H1 (cell line): ENCODE measurements around the gene CACNA1F. TPM values are rescaled to one million over a fixed set of nuclear protein-coding genes. Genes with fewer than 3 reads are reported as not detected.

Source experiments
- CTCF ChIA-PET: fragments of 300-600 bp; sonication (Branson Sonifier 250); formaldehyde crosslinking; loops from one replicate; lab custom pipeline; 2021; ENCODE audit not compliant: partially characterized antibody; lab: Charles Lee
- POLR2A ChIA-PET: fragments of 300-600 bp; sonication (Branson Sonifier 250); formaldehyde crosslinking; loops from one replicate; lab custom pipeline; 2021; ENCODE audit warnings: inconsistent platforms; ENCODE audit not compliant: partially characterized antibody; lab: Charles Lee
- DNase-seq, 2 experiments: peaks; one replicate each; pipeline versions ENCODE4 v3.0.0 to v3.0.0-alpha.2; 2010 to 2022; ENCODE audit warnings: low spot score in 2 of 2, low read depth in 1 of 2, mixed read lengths in 1 of 2
- FAIRE-seq: peaks from 2 replicates; lab custom pipeline; 2011; peaks lifted over from hg19 to GRCh38; lab: Jason Lieb, UNC
- H2AFZ ChIP-seq: 2 replicates; pipeline ENCODE4 v1.8.1; 2012; ENCODE audit warnings: low read length, inconsistent platforms
- H2AK5ac ChIP-seq: 2 replicates; pipeline ENCODE4 v1.6.1; 2013; ENCODE audit warnings: low read depth, low read length
- H2BK120ac ChIP-seq: replicated peaks from 2 replicates; pipeline ENCODE3; 2013; ENCODE audit warnings: low read depth, low read length, inconsistent platforms
- H2BK12ac ChIP-seq: 2 replicates; pipeline ENCODE4 v1.6.1; 2013; ENCODE audit warnings: low read depth, low read length
- H2BK15ac ChIP-seq: 2 replicates; pipeline ENCODE4 v1.6.1; 2013; ENCODE audit warnings: low read length
- H2BK20ac ChIP-seq: 2 replicates; pipeline ENCODE4 v1.6.1; 2013; ENCODE audit warnings: low read length
- H2BK5ac ChIP-seq: 2 replicates; pipeline ENCODE4 v1.6.1; 2013; ENCODE audit warnings: low read depth, low read length
- H3K14ac ChIP-seq: 2 replicates; pipeline ENCODE4 v1.6.1; 2013; ENCODE audit warnings: inconsistent platforms; ENCODE audit not compliant: insufficient read length
- H3K18ac ChIP-seq: 2 replicates; pipeline ENCODE4 v1.6.1; 2013; ENCODE audit warnings: low read length; ENCODE audit errors: extremely low read depth
- H3K23ac ChIP-seq: 2 replicates; pipeline ENCODE4 v1.6.1; 2013; ENCODE audit warnings: inconsistent platforms; ENCODE audit not compliant: insufficient read length
- H3K23me2 ChIP-seq: 2 replicates; pipeline ENCODE4 v1.6.1; 2013; ENCODE audit warnings: low read depth, low read length
- H3K27ac ChIP-seq: 2 replicates; pipeline ENCODE4 v1.6.1; 2011; ENCODE audit warnings: low read depth, low read length, inconsistent platforms
- H3K27me3 ChIP-seq, 4 experiments: replicated peaks in 1 of 4; 1 replicate in 1 of 4; 2 replicates in 3 of 4; pipeline versions ENCODE4 v1.6.1 to v1.8.1; 2011 to 2013; ENCODE audit warnings: low read length in 3 of 4, mild to moderate bottlenecking in 3 of 4, inconsistent platforms in 2 of 4, mixed read lengths in 2 of 4, moderate library complexity in 1 of 4; ENCODE audit not compliant: control insufficient read depth in 3 of 4, insufficient read depth in 3 of 4; ENCODE audit errors: extremely low read depth in 1 of 4
- H3K36me3 ChIP-seq, 4 experiments: 2 replicates each; pipeline versions ENCODE4 v1.6.1 to v1.8.1; 2011 to 2013; ENCODE audit warnings: mild to moderate bottlenecking in 4 of 4, low read length in 3 of 4, moderate library complexity in 2 of 4, control low read depth in 1 of 4, inconsistent platforms in 1 of 4; ENCODE audit not compliant: insufficient read depth in 4 of 4, control insufficient read depth in 2 of 4
- H3K4ac ChIP-seq: replicated peaks from 2 replicates; pipeline ENCODE3; 2013; ENCODE audit warnings: low read length, low read depth, mixed read lengths, inconsistent platforms; ENCODE audit not compliant: insufficient read length
- H3K4me1 ChIP-seq, 4 experiments: replicated peaks in 1 of 4; 1 replicate in 1 of 4; 2 replicates in 3 of 4; pipeline versions ENCODE4 v1.6.1 to v1.8.1; 2011 to 2013; ENCODE audit warnings: low read length in 3 of 4, inconsistent platforms in 2 of 4, mixed read lengths in 1 of 4; ENCODE audit not compliant: insufficient read depth in 4 of 4, control insufficient read depth in 3 of 4
- H3K4me2 ChIP-seq, 2 experiments: 2 replicates each; pipeline versions ENCODE4 v1.6.1 to v1.8.1; 2011 to 2013; ENCODE audit warnings: low read depth in 2 of 2, low read length in 2 of 2, control low read depth in 1 of 2, inconsistent platforms in 1 of 2, mild to moderate bottlenecking in 1 of 2; ENCODE audit not compliant: insufficient read depth in 1 of 2
- H3K4me3 ChIP-seq, 4 experiments: fragments of 200-600, 300-600 bp in 1 of 4; sonication (generic), shearing (Covaris generic), sonication (Bioruptor Twin) in 1 of 4; 2 replicates each; pipeline versions ENCODE4 v1.5.1 to v1.8.1; 2011 to 2016; ENCODE audit warnings: low read length in 4 of 4, low read depth in 3 of 4, control low read depth in 2 of 4, inconsistent platforms in 2 of 4, mild to moderate bottlenecking in 2 of 4, mixed read lengths in 1 of 4, moderate library complexity in 1 of 4; ENCODE audit not compliant: insufficient read depth in 2 of 4; ENCODE audit errors: extremely low read depth in 1 of 4
- H3K56ac ChIP-seq: replicated peaks from 2 replicates; pipeline ENCODE3; 2013; ENCODE audit warnings: low read depth, mild to moderate bottlenecking, mixed read lengths, low read length, inconsistent platforms; ENCODE audit not compliant: insufficient read length
- H3K79me1 ChIP-seq: 2 replicates; pipeline ENCODE4 v1.6.1; 2013; ENCODE audit warnings: low read depth, low read length, control low read depth
- H3K79me2 ChIP-seq, 2 experiments: 2 replicates each; pipeline versions ENCODE4 v1.6.1 to v1.8.1; 2012 to 2013; ENCODE audit warnings: low read length in 2 of 2, mild to moderate bottlenecking in 2 of 2, inconsistent platforms in 1 of 2; ENCODE audit not compliant: insufficient read depth in 2 of 2, control insufficient read depth in 1 of 2
- H3K9ac ChIP-seq, 4 experiments: replicated peaks in 1 of 4; 1 replicate in 1 of 4; 2 replicates in 3 of 4; pipeline versions ENCODE4 v1.6.1 to v1.8.1; 2011 to 2013; ENCODE audit warnings: low read depth in 3 of 4, low read length in 3 of 4, control low read depth in 2 of 4, mild to moderate bottlenecking in 2 of 4, moderate library complexity in 2 of 4, inconsistent platforms in 1 of 4; ENCODE audit errors: extremely low read depth in 1 of 4
- H3K9me3 ChIP-seq, 2 experiments: 2 replicates each; pipeline versions ENCODE4 v1.6.1 to v1.8.1; 2012 to 2013; ENCODE audit warnings: mild to moderate bottlenecking in 2 of 2, moderate library complexity in 2 of 2, control low read depth in 1 of 2, inconsistent platforms in 1 of 2, low read depth in 1 of 2, low read length in 1 of 2, mixed read lengths in 1 of 2; ENCODE audit not compliant: insufficient read depth in 2 of 2
- H4K20me1 ChIP-seq, 2 experiments: replicated peaks in 1 of 2; 2 replicates each; pipeline versions ENCODE3 to v1.8.1; 2011 to 2013; ENCODE audit warnings: inconsistent platforms in 2 of 2, low read length in 2 of 2, mild to moderate bottlenecking in 1 of 2; ENCODE audit not compliant: insufficient read depth in 2 of 2, control insufficient read depth in 1 of 2
- H4K5ac ChIP-seq: 2 replicates; pipeline ENCODE4 v1.6.1; 2013; ENCODE audit warnings: low read length, low read depth, mixed read lengths, inconsistent platforms; ENCODE audit not compliant: insufficient read length
- H4K8ac ChIP-seq: 2 replicates; pipeline ENCODE4 v1.8.0; 2013; ENCODE audit warnings: mild to moderate bottlenecking, moderate library complexity, low read length, inconsistent platforms; ENCODE audit not compliant: insufficient read depth; ENCODE audit errors: extremely low read depth
- H4K91ac ChIP-seq: replicated peaks from 2 replicates; pipeline ENCODE3; 2013; ENCODE audit warnings: low read length, mixed read lengths, inconsistent platforms; ENCODE audit not compliant: insufficient read length
- GABPA ChIP-seq: IDR thresholded peaks from 2 replicates; pipeline ENCODE4 v1.6.1; 2011; ENCODE audit warnings: mild to moderate bottlenecking, low read length, moderate library complexity, borderline replicate concordance; ENCODE audit not compliant: insufficient read depth
- WGBS, 2 experiments: shearing (Covaris generic) in 1 of 2; methylation state at CpG; one replicate each; pipeline versions ENCODE4 v1.1.6 to v1.1.7; 2013 to 2015; ENCODE audit warnings: low lambda C conversion rate in 2 of 2, mixed read lengths in 2 of 2, inconsistent platforms in 1 of 2, low coverage in 1 of 2, missing lambda C conversion rate in 1 of 2; ENCODE audit not compliant: insufficient replicate concordance in 2 of 2, insufficient coverage in 1 of 2, insufficient read length in 1 of 2; ENCODE audit errors: extremely low coverage in 1 of 2, missing lambda C conversion rate in 1 of 2; 5-methylcytosine and 5-hydroxymethylcytosine counted together
- polyA plus RNA-seq, 7 experiments: library from polyadenylated mRNA; depleted of rRNA in 3 of 7; stranded (reverse) in 5 of 7; unstranded in 2 of 7; fragments of >200 nt in 5 of 7; fragments of 200-250 nt in 2 of 7; gene quantifications; 1 replicate in 5 of 7; 2 replicates in 1 of 7; 4 replicates in 1 of 7; pipeline versions ENCODE4 v1.2.1 to v1.2.3, GENCODE V29; 2011 to 2013; ENCODE audit warnings: missing spikeins in 2 of 7, mixed read lengths in 2 of 7
- total RNA-seq: library from RNA; stranded (reverse); fragmentation: NEBNext Ultra II Directional; extraction: Animal tissue kit (Norgen Biotek cat#: 25700); gene quantifications from 2 replicates; pipeline ENCODE4 v1.2.1, GENCODE V29; 2021

CACNA1F gene
- total and polyA plus RNA-seq, 2 of the 8 experiments (the other 6 are each of a cell fraction or from before 2014, with no cell fraction given): 0.59 to 0.84 TPM

GRCh38 chrX:49242545-49243066 lies 9.5 kb upstream of the CACNA1F start:
- POLR2A ChIA-PET: interaction anchor here (0.7 to 1.2 kb wide), 2 partner anchors 17 to 21 kb away, joined by 3 read pairs; no protein-coding TSS in a partner anchor
- H3K14ac ChIP-seq: no peak overlapping the region
- TF ChIP-seq GABPA: no peak
- H3K27me3 ChIP-seq: no peaks in the 10 kb centered on the region
- no peak overlapping the region for H3K9ac ChIP-seq
- H2AFZ ChIP-seq: no peak overlapping the region
- no peak overlapping the region for H2BK120ac ChIP-seq
- H2BK20ac ChIP-seq: no peak overlapping the region
- H3K4ac ChIP-seq: no peak overlapping the region
- H3K79me2 ChIP-seq: no peaks in the 10 kb centered on the region
- no peak overlapping the region for H3K4me3 ChIP-seq
- no peak overlapping the region for H3K27ac ChIP-seq
- H3K79me1 ChIP-seq: no peaks in the 10 kb centered on the region
- no peak overlapping the region for H4K91ac ChIP-seq
- H2BK5ac ChIP-seq: no peak overlapping the region
- no peak for DNase-seq
- no peaks in the 10 kb centered on the region for H3K9me3 ChIP-seq
- H4K20me1 ChIP-seq: no peaks in the 10 kb centered on the region
- H3K36me3 ChIP-seq: no peaks in the 10 kb centered on the region; a peak in 1 of 8 replicates
- H3K56ac ChIP-seq: no peak overlapping the region
- H2BK15ac ChIP-seq: no peak overlapping the region
- no peaks in the 10 kb centered on the region for H3K4me1 ChIP-seq
- H2BK12ac ChIP-seq: no peak overlapping the region
- H3K23ac ChIP-seq: no peak overlapping the region
- WGBS, 2 experiments: 95% methylated on average over 10 of the region's 12 CpGs; no CpG with 5 or more reads in 1 of the 2 experiments
- no peak overlapping the region for H4K5ac ChIP-seq
- H4K8ac ChIP-seq: no peak overlapping the region
- FAIRE-seq: no peak
- CTCF ChIA-PET: no interaction called here
- H3K18ac ChIP-seq: no peak overlapping the region
- H3K4me2 ChIP-seq: no peak overlapping the region
- H3K23me2 ChIP-seq: no peaks in the 10 kb centered on the region
- H2AK5ac ChIP-seq: no peak overlapping the region
